Loucy (cell line): ENCODE results near the gene ARVCF.

Experiments
- H2AFZ ChIP-seq: fragments of 200-600 bp; sonication (generic); 2 replicates; pipeline ENCODE4 v1.6.0; 2016; ENCODE audit warnings: antibody characterized with exemption, mild to moderate bottlenecking, low read length, moderate library complexity
- H3F3A ChIP-seq: fragments of 200-600 bp; 2 replicates; pipeline ENCODE4 v1.6.0; 2016; ENCODE audit warnings: antibody characterized with exemption, low read depth, mild to moderate bottlenecking
- H3K27me3 ChIP-seq: fragments of 200-600 bp; sonication (generic); 2 replicates; pipeline ENCODE4 v1.6.1; 2014; ENCODE audit warnings: low read length, mild to moderate bottlenecking; ENCODE audit not compliant: insufficient read depth, poor library complexity, severe bottlenecking
- H3K36me3 ChIP-seq: fragments of 200-600 bp; sonication (generic); 2 replicates; pipeline ENCODE4 v1.6.1; 2016; ENCODE audit warnings: low read length; ENCODE audit not compliant: insufficient read depth
- H3K4me1 ChIP-seq: fragments of 200-600 bp; sonication (generic); 2 replicates; pipeline ENCODE4 v1.5.1; 2014; ENCODE audit warnings: low read length, mild to moderate bottlenecking; ENCODE audit not compliant: insufficient read depth, poor library complexity, severe bottlenecking
- H3K4me2 ChIP-seq: fragments of 200-600 bp; sonication (generic); 2 replicates; pipeline ENCODE4 v1.6.0; 2014; ENCODE audit warnings: antibody characterized with exemption, low read length, low read depth, mild to moderate bottlenecking; ENCODE audit not compliant: poor library complexity, severe bottlenecking
- H3K4me3 ChIP-seq: fragments of 200-600 bp; sonication (generic); 2 replicates; pipeline ENCODE4 v1.5.1; 2014; ENCODE audit warnings: low read length, mild to moderate bottlenecking, mixed read lengths; ENCODE audit not compliant: poor library complexity, severe bottlenecking
- H3K79me2 ChIP-seq: fragments of 200-600 bp; sonication (generic); 2 replicates; pipeline ENCODE4 v1.6.1; 2014; ENCODE audit warnings: low read length; ENCODE audit not compliant: insufficient read depth
- H3K9ac ChIP-seq: fragments of 200-600 bp; sonication (generic); 2 replicates; pipeline ENCODE4 v1.6.0; 2014; ENCODE audit warnings: mild to moderate bottlenecking, low read depth, low read length, moderate library complexity; ENCODE audit not compliant: poor library complexity, severe bottlenecking
- H3K9me2 ChIP-seq: fragments of 200-600 bp; sonication (generic); replicated peaks from 2 replicates; pipeline ENCODE4 v1.6.1; 2016; ENCODE audit warnings: low read depth, low read length, mixed read lengths
- H3K9me3 ChIP-seq: fragments of 200-600 bp; sonication (generic); 2 replicates; pipeline ENCODE4 v1.6.1; 2014; ENCODE audit warnings: mild to moderate bottlenecking, antibody characterized with exemption, low read length, low read depth; ENCODE audit not compliant: insufficient read depth
- H4K20me1 ChIP-seq: fragments of 200-600 bp; sonication (generic); 2 replicates; pipeline ENCODE4 v1.6.0; 2014; ENCODE audit warnings: antibody characterized with exemption, low read length, mild to moderate bottlenecking; ENCODE audit not compliant: insufficient read depth, poor library complexity, severe bottlenecking
- EZH2phosphoT487 ChIP-seq: fragments of 200-600 bp; IDR thresholded peaks from 2 replicates; pipeline ENCODE4 v1.6.1; 2018; ENCODE audit warnings: antibody characterized with exemption, mild to moderate bottlenecking, moderate library complexity, borderline replicate concordance
- TF ChIP-seq, protein P1 (sequence below): fragments of 200-600 bp; sonication (generic); conservative IDR thresholded peaks from 2 replicates; pipeline ENCODE4 v1.5.1; 2014; ENCODE audit warnings: mild to moderate bottlenecking, antibody characterized with exemption, low read length

ARVCF gene

DNA sequence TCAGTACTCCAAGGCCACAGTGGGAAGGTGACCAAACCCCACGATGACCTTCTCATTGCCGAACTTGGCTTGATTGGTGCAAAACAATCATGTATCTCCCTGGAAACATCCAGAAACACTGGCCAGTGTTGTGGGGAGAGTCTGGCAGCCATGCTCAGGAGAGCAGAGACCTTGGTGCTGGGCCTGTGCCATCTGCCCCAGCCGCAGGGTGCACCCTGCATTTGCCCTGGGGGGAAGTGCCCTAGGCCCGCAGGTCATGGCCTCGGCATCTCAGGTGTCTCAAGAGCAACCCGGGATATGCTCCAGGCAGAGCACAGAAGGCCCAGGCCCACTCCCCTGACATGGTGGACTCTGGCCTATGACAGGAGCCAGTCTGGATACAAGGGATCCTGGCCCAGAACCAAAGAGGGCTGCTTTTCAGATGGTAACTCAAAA, 23.7 kb downstream of the ARVCF start:
- Histone ChIP-seq H3K4me2 (no peak overlapping the region), H3F3A (no peaks in the 10 kb centered on the region), H3K9me2 (no peaks in the 10 kb centered on the region), H3K9me3 (no peaks in the 10 kb centered on the region), H3K79me2 (no peaks in the 10 kb centered on the region), H3K4me3 (no peak overlapping the region), H3K27me3 (no peaks in the 10 kb centered on the region), H3K4me1 (no peaks in the 10 kb centered on the region), H4K20me1 (no peaks in the 10 kb centered on the region), H3K9ac (no peak overlapping the region), H3K36me3 (no peaks in the 10 kb centered on the region), H2AFZ (no peak overlapping the region)
- no peak for TF ChIP-seq EZH2phosphoT487
- TF ChIP-seq, protein P1, sequence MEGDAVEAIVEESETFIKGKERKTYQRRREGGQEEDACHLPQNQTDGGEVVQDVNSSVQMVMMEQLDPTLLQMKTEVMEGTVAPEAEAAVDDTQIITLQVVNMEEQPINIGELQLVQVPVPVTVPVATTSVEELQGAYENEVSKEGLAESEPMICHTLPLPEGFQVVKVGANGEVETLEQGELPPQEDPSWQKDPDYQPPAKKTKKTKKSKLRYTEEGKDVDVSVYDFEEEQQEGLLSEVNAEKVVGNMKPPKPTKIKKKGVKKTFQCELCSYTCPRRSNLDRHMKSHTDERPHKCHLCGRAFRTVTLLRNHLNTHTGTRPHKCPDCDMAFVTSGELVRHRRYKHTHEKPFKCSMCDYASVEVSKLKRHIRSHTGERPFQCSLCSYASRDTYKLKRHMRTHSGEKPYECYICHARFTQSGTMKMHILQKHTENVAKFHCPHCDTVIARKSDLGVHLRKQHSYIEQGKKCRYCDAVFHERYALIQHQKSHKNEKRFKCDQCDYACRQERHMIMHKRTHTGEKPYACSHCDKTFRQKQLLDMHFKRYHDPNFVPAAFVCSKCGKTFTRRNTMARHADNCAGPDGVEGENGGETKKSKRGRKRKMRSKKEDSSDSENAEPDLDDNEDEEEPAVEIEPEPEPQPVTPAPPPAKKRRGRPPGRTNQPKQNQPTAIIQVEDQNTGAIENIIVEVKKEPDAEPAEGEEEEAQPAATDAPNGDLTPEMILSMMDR, result no peak

DNA sequence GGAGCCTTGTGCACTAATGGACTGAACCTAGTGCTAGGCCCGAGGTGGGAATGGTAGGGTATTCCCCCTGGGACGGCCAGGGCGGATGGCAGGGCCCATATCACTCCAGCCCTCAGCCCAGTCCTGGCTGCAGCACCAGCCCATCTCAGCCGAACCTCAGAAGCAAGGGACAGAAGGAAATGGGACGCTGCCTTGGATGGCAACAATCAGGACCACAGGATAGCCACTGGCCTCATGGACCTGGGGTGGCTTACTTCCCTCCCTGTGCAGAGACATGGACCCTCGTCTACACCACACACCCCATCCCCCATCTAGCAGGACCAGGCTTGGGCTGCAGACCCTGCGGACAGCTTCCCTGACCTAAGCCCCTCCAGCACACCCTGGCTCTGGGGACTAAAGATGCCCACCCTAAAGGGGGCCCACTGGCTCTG, 24.1 kb downstream of the ARVCF start:
- no peaks in the 10 kb centered on the region for H4K20me1 ChIP-seq
- H3F3A ChIP-seq, result no peaks in the 10 kb centered on the region
- H3K4me1 ChIP-seq, result no peaks in the 10 kb centered on the region
- H3K9me3 ChIP-seq, result no peaks in the 10 kb centered on the region
- no peaks in the 10 kb centered on the region for H3K27me3 ChIP-seq
- H3K4me2 ChIP-seq, result no peak overlapping the region
- no peaks in the 10 kb centered on the region for H3K36me3 ChIP-seq
- H3K9ac ChIP-seq, result no peak overlapping the region
- no peak overlapping the region for H3K4me3 ChIP-seq
- H3K79me2 ChIP-seq, result no peaks in the 10 kb centered on the region
- no peak overlapping the region for H2AFZ ChIP-seq
- H3K9me2 ChIP-seq, result no peaks in the 10 kb centered on the region
- TF ChIP-seq, protein P1, result no peak
- no peak for TF ChIP-seq EZH2phosphoT487

GRCh38 chr22:19991645-19992451, 24.8 kb downstream of the ARVCF start:
- Histone ChIP-seq H3K27me3 (no peaks in the 10 kb centered on the region), H3K9me2 (no peaks in the 10 kb centered on the region), H4K20me1 (no peaks in the 10 kb centered on the region), H3K4me2 (no peak overlapping the region), H3F3A (no peaks in the 10 kb centered on the region), H3K36me3 (no peaks in the 10 kb centered on the region), H3K4me3 (no peak overlapping the region), H2AFZ (no peak overlapping the region), H3K4me1 (no peaks in the 10 kb centered on the region), H3K9me3 (no peaks in the 10 kb centered on the region), H3K79me2 (no peaks in the 10 kb centered on the region), H3K9ac (no peak overlapping the region)
- no peak for TF ChIP-seq EZH2phosphoT487
- TF ChIP-seq, protein P1, result no peak
